Daoy (cell line): Measurements from ENCODE around the gene SLC12A7. TPM values are rescaled to one million over a fixed set of nuclear protein-coding genes. Genes with fewer than 3 reads are reported as not detected.
A peak's percentile ranks its signal among the peaks of the same experiment; 100 is the strongest.

Experiments
- DNase-seq: peaks from one replicate; pipeline ENCODE4 v3.0.0-alpha.2; 2015; ENCODE audit warnings: low read depth
- total RNA-seq: library from RNA; depleted of rRNA; stranded (reverse); fragments of >200 nt; shearing (Covaris generic); gene quantifications from 2 replicates; pipeline ENCODE4 v1.2.3, GENCODE V29; 2014

The SLC12A7 gene
- total RNA-seq, 1 experiment from 2014 or later: 3.0 TPM

GRCh38 chr5:1019001-1019905, 92.6 kb downstream of the SLC12A7 start:
- no peak for DNase-seq

- DNase-seq: no peak
Measured at GRCh38 chr5:1018596-1018995, 93.3 kb downstream of the SLC12A7 start.

- DNase-seq: no peak
Measured at GRCh38 chr5:1017691-1018455, 94.0 kb downstream of the SLC12A7 start.

- no peak for DNase-seq
Measured at GRCh38 chr5:1017056-1017455, 94.8 kb downstream of the SLC12A7 start.

- no peak for DNase-seq
Measured at GRCh38 chr5:1016476-1016875, 95.4 kb downstream of the SLC12A7 start.

GRCh38 chr5:1016036-1016435, 95.8 kb downstream of the SLC12A7 start:
- DNase-seq: no peak

- no peak for DNase-seq
Measured at GRCh38 chr5:1015507-1015906, 96.4 kb downstream of the SLC12A7 start.

GRCh38 chr5:1014781-1015221, 97.1 kb downstream of the SLC12A7 start:
- DNase-seq: no peak

GRCh38 chr5:1014346-1014745, 97.5 kb downstream of the SLC12A7 start:
- DNase-seq: no peak

- DNase-seq: no peak
Measured at GRCh38 chr5:1013948-1014301, 97.9 kb downstream of the SLC12A7 start.

- no peak for DNase-seq
Measured at GRCh38 chr5:1013238-1013947, 98.5 kb downstream of the SLC12A7 start.

- DNase-seq: no peak
Measured at GRCh38 chr5:1012900-1013237, 99.0 kb downstream of the SLC12A7 start.

GRCh38 chr5:1012313-1012841, 99.5 kb downstream of the SLC12A7 start:
- DNase-seq: no peak

- DNase-seq: no peak
Measured at GRCh38 chr5:1011741-1012312, 100.0 kb downstream of the SLC12A7 start.

GRCh38 chr5:1011226-1011631, 100.6 kb downstream of the SLC12A7 start:
- peak; percentile 62 for DNase-seq

GRCh38 chr5:1010641-1011046, 101.2 kb downstream of the SLC12A7 start:
- no peak for DNase-seq

- no peak for DNase-seq
Measured at GRCh38 chr5:1010181-1010510, 101.7 kb downstream of the SLC12A7 start.

- DNase-seq: no peak
Measured at GRCh38 chr5:1009359-1010180, 102.3 kb downstream of the SLC12A7 start.

- DNase-seq: peak; percentile 49
Measured at GRCh38 chr5:1008451-1009358, 103.2 kb downstream of the SLC12A7 start, which contains the start of gene NKD2. TSS of gene NKD2 (plus strand) at chr5:1008802. CDS start at chr5:1009058, 256 bp downstream.
